ENCODE results near the gene CDH19. TPM values are rescaled to one million over a fixed set of nuclear protein-coding genes. Genes with fewer than 3 reads are reported as not detected.

The CDH19 gene, protein sequence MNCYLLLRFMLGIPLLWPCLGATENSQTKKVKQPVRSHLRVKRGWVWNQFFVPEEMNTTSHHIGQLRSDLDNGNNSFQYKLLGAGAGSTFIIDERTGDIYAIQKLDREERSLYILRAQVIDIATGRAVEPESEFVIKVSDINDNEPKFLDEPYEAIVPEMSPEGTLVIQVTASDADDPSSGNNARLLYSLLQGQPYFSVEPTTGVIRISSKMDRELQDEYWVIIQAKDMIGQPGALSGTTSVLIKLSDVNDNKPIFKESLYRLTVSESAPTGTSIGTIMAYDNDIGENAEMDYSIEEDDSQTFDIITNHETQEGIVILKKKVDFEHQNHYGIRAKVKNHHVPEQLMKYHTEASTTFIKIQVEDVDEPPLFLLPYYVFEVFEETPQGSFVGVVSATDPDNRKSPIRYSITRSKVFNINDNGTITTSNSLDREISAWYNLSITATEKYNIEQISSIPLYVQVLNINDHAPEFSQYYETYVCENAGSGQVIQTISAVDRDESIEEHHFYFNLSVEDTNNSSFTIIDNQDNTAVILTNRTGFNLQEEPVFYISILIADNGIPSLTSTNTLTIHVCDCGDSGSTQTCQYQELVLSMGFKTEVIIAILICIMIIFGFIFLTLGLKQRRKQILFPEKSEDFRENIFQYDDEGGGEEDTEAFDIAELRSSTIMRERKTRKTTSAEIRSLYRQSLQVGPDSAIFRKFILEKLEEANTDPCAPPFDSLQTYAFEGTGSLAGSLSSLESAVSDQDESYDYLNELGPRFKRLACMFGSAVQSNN
- not detected for total RNA-seq

DNA sequence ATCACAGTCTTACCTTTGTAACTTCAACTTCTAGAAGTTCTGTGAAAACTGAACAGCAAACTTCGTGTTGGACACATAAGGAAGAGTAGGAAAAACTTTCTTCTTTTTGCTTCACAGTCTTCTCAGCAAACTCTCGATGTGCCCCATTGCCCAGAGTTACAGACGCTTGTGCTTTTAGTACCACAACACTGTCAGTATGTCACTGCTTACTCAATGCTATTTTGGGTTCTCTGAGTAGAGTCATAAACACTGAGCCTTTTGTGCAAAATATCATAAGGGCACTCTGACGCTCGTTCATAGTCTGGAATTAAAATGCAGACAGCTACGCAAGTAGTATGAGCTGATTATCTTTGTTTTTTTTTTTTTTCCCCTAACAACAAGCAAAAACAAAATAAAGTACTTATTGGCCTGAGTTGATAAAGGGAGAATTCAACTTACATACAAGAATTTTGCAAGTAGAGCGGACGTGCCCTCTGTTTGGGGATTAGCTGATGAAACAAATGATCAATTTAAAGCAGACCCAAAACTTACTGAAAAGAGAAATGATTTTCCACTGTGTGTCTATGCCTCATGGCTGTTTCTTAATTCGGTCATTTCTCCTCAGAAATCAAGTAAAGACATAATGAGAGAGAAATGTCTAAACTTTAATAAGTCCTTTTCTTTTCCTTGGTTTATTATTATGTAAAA, at the start of gene CDH19:
Gene CDH19 (minus strand): TSS at position 150 of the 687 bp plus-strand sequence. CDS start 31,886 bp downstream, outside the sequence.
- DNase-seq (no peak), ATAC-seq (ENCODE audit: low read depth) (no peak)
- H3K27ac Mint-ChIP-seq = no peak within 1 kb of the TSS
- POLR2A ChIA-PET = no interaction called here
- no peaks in the 10 kb centered on the region for H3K36me3 Mint-ChIP-seq
- no peaks in the 10 kb centered on the region for H3K27me3 Mint-ChIP-seq
- no peak within 1 kb of the TSS for H3K4me3 Mint-ChIP-seq
- no peaks in the 10 kb centered on the region for H3K9me3 Mint-ChIP-seq
- H3K4me1 Mint-ChIP-seq = no peaks in the 10 kb centered on the region

DNA sequence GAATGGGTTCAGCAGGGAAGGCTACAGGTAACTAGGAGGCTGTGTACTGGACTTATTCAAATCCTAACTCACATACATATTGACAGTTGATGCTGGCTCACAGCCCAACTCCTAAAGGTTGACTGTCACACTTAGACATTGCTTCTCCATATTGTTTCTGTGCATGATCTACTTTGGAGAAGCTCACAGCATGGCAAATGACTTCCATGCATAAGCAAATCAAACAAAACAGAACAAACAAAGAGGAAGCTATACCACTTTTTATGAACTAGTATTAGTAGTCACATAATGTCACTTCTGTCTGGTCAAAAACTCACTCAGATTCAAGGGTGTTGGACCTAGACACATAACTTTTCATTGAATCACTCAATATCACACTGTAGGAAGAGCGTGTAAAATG, 43.8 kb upstream of the CDH19 start:
- POLR2A ChIA-PET = no interaction called here
- Mint-ChIP-seq H3K27me3 (no peaks in the 10 kb centered on the region), H3K4me3 (no peak overlapping the region), H3K9me3 (no peaks in the 10 kb centered on the region), H3K27ac (no peak overlapping the region), H3K36me3 (no peaks in the 10 kb centered on the region), H3K4me1 (no peaks in the 10 kb centered on the region)
- DNase-seq (no peak), ATAC-seq (ENCODE audit: low read depth) (no peak)

GRCh38 chr18:66646609-66647008, 42.7 kb upstream of the CDH19 start:
- H3K4me1 Mint-ChIP-seq = no peaks in the 10 kb centered on the region
- ATAC-seq (ENCODE audit: low read depth) = no peak
- POLR2A ChIA-PET = no interaction called here
- no peaks in the 10 kb centered on the region for H3K27me3 Mint-ChIP-seq
- H3K4me3 Mint-ChIP-seq = no peak overlapping the region
- no peak for DNase-seq
- no peak overlapping the region for H3K27ac Mint-ChIP-seq
- no peaks in the 10 kb centered on the region for H3K36me3 Mint-ChIP-seq
- no peaks in the 10 kb centered on the region for H3K9me3 Mint-ChIP-seq

- H3K4me1 Mint-ChIP-seq = no peaks in the 10 kb centered on the region
- no peaks in the 10 kb centered on the region for H3K36me3 Mint-ChIP-seq
- POLR2A ChIA-PET = no interaction called here
- H3K4me3 Mint-ChIP-seq = no peak overlapping the region
- no peaks in the 10 kb centered on the region for H3K27me3 Mint-ChIP-seq
- no peak for ATAC-seq (ENCODE audit: low read depth)
- no peak overlapping the region for H3K27ac Mint-ChIP-seq
- DNase-seq = no peak
- peaks cover 1% of the 10 kb centered on the region for H3K9me3 Mint-ChIP-seq
Measured at GRCh38 chr18:66645983-66646382, 42.1 kb upstream of the CDH19 start.

GRCh38 chr18:66641056-66641455, 37.2 kb upstream of the CDH19 start:
- no peaks in the 10 kb centered on the region for H3K4me1 Mint-ChIP-seq
- DNase-seq (no peak), ATAC-seq (ENCODE audit: low read depth) (no peak)
- H3K4me3 Mint-ChIP-seq = no peak overlapping the region
- no peak overlapping the region for H3K27ac Mint-ChIP-seq
- POLR2A ChIA-PET = no interaction called here
- no peaks in the 10 kb centered on the region for H3K36me3 Mint-ChIP-seq
- H3K9me3 Mint-ChIP-seq = peaks cover 1% of the 10 kb centered on the region
- H3K27me3 Mint-ChIP-seq = no peaks in the 10 kb centered on the region

- Mint-ChIP-seq H3K27ac (no peak overlapping the region), H3K9me3 (peaks cover 1% of the 10 kb centered on the region), H3K27me3 (no peaks in the 10 kb centered on the region), H3K4me1 (no peaks in the 10 kb centered on the region), H3K36me3 (no peaks in the 10 kb centered on the region), H3K4me3 (no peak overlapping the region)
- POLR2A ChIA-PET = no interaction called here
- DNase-seq (no peak), ATAC-seq (ENCODE audit: low read depth) (no peak)
Measured at GRCh38 chr18:66640431-66640830, 36.5 kb upstream of the CDH19 start.

DNA sequence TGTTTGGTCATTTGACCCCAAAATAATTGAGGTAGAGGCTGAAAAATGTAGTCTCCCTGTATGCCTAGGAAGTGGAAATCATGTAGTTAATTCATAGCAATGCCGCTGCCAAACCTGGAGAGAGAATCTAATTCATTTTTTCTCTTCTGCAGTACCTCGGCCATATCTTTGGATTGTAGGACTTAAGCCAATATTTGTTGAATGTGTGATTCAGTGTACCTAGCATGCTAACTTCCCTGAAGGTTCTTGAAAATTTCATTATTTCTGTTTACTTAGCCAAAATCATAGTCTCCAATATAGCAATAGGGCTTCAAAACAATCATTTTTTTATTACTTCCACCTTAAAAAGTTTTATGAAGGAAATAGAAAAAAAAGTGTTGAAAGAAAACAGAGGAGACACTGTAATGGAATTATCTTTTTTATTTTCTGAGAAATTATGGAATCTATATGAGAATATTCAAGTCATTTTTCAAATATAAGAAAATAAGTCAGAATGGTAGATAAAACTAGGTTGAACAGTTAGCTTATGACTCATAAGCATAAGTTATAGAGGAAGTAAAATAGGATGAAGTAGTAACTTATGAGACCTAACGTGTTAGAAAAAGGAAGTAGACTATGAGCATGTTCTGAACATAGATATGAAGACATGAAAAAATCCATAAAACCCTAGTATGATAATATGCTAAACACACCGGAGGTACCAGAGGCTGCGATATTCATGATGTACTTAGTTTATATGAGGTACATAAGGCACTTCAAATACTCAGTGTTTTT, 35.2 kb upstream of the CDH19 start:
- Mint-ChIP-seq H3K36me3 (no peaks in the 10 kb centered on the region), H3K4me1 (no peaks in the 10 kb centered on the region), H3K9me3 (peaks cover 1% of the 10 kb centered on the region), H3K4me3 (no peak overlapping the region), H3K27ac (no peak overlapping the region), H3K27me3 (no peaks in the 10 kb centered on the region)
- DNase-seq = no peak
- ATAC-seq (ENCODE audit: low read depth) = no peak
- POLR2A ChIA-PET = no interaction called here

GRCh38 chr18:66635342-66635741, 31.5 kb upstream of the CDH19 start:
- Mint-ChIP-seq H3K27me3 (no peaks in the 10 kb centered on the region), H3K9me3 (no peaks in the 10 kb centered on the region), H3K4me1 (no peaks in the 10 kb centered on the region), H3K27ac (no peak overlapping the region), H3K36me3 (no peaks in the 10 kb centered on the region), H3K4me3 (no peak overlapping the region)
- POLR2A ChIA-PET = no interaction called here
- no peak for ATAC-seq (ENCODE audit: low read depth)
- no peak for DNase-seq

- no peak for ATAC-seq (ENCODE audit: low read depth)
- Mint-ChIP-seq H3K27me3 (no peaks in the 10 kb centered on the region), H3K4me3 (no peak overlapping the region), H3K9me3 (peaks cover 5% of the 10 kb centered on the region), H3K4me1 (no peaks in the 10 kb centered on the region), H3K36me3 (no peaks in the 10 kb centered on the region), H3K27ac (no peak overlapping the region)
- no peak for DNase-seq
- POLR2A ChIA-PET = no interaction called here
Measured at GRCh38 chr18:66632756-66633155, 28.9 kb upstream of the CDH19 start.

DNA sequence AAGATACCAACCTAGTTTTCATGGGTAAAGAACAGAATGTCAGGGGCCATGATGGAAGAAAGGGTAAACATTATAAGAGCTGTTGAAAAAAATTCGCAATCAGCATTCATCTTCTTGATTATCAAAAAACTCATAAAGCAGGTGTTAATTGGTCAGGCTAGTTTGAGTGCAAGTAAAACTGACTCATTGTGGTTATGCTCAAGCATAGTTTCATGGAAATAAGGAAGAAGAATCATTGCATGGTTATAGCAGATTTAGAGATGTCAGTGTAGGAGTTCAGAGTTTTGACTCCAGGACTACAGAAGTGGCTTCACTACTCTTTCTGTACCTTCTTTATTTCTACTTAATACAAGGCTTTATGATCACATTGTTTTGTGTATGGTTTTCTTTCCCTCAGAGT, 26.9 kb upstream of the CDH19 start:
- Mint-ChIP-seq H3K4me3 (no peak overlapping the region), H3K27me3 (no peaks in the 10 kb centered on the region), H3K4me1 (no peaks in the 10 kb centered on the region), H3K27ac (no peak overlapping the region), H3K36me3 (no peaks in the 10 kb centered on the region), H3K9me3 (peaks cover 5% of the 10 kb centered on the region)
- POLR2A ChIA-PET = no interaction called here
- ATAC-seq (ENCODE audit: low read depth) (no peak), DNase-seq (no peak)

DNA sequence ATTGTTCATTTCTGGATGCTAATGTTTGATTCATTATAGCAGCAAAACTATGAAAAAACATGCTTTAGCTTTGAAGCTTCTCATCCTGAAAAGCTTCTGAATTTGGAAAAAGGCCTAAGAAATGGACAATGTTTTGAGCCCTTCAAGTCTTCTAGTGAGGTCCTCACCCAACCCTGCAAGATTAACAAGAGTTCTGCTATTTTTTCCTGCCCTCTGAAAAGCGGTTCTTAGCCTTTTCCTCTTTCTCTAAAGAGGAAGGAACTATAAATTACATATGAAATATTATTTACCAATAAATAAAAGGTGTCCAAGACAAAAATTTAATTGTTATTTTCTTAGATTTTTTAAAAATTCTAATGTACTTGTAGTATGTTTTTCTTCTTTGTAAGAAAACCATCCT, 19.9 kb upstream of the CDH19 start:
- Mint-ChIP-seq H3K36me3 (no peaks in the 10 kb centered on the region), H3K27ac (no peak overlapping the region), H3K4me3 (no peak overlapping the region), H3K4me1 (no peaks in the 10 kb centered on the region), H3K9me3 (peaks cover 6% of the 10 kb centered on the region), H3K27me3 (no peaks in the 10 kb centered on the region)
- DNase-seq (no peak), ATAC-seq (ENCODE audit: low read depth) (no peak)
- POLR2A ChIA-PET = no interaction called here

DNA sequence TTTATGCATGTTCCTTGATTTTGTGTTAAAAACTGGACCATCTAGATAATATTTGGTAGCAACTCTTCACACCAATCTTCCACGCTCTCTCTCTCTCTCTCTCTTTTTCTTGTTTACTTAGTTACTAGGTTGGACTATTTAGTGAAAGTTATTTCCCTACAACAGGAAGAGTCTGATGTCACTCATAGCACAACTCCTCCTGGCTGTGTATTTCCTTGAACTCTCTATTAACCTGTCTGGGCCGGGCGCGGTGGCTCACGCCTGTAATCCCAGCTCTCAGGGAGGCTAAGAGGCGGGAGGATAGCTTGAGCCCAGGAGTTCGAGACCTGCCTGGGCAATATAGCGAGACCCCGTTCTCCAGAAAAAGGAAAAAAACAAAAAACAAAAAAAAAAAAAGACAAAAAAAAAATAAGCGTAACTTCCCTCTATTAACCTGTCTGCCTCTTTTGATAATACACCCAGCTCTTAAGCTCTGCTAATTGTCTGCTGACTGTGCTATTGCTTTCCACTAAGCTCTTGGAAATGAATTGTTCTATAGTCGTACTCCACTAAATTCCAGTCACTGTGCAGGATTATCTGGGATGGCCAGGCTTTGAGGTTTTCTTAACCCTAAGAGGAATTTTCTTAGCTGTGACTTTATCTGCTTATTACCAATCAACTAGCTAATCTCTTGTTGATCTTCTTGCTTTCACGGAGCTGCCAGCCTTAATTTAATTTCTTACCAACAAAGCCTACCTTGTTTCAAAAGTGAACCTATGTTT, 18.1 kb upstream of the CDH19 start:
- ATAC-seq (ENCODE audit: low read depth) (no peak), DNase-seq (no peak)
- H3K27me3 Mint-ChIP-seq = no peaks in the 10 kb centered on the region
- H3K4me1 Mint-ChIP-seq = no peaks in the 10 kb centered on the region
- peaks cover 3% of the 10 kb centered on the region for H3K9me3 Mint-ChIP-seq
- H3K36me3 Mint-ChIP-seq = no peaks in the 10 kb centered on the region
- H3K27ac Mint-ChIP-seq = no peak overlapping the region
- no peak overlapping the region for H3K4me3 Mint-ChIP-seq
- POLR2A ChIA-PET = no interaction called here

GRCh38 chr18:66616523-66616983, 12.7 kb upstream of the CDH19 start:
- no peaks in the 10 kb centered on the region for H3K9me3 Mint-ChIP-seq

More at GRCh38 chr18:66616523-66616983, 12.7 kb upstream of the CDH19 start:
- H3K4me1 Mint-ChIP-seq = no peaks in the 10 kb centered on the region
- DNase-seq (no peak), ATAC-seq (ENCODE audit: low read depth) (no peak)
- H3K36me3 Mint-ChIP-seq = no peaks in the 10 kb centered on the region
- POLR2A ChIA-PET = no interaction called here
- H3K27me3 Mint-ChIP-seq = no peaks in the 10 kb centered on the region
- H3K27ac Mint-ChIP-seq = no peak overlapping the region
- H3K4me3 Mint-ChIP-seq = no peak overlapping the region
